CD4-positive, alpha-beta T cell treated with Interleukin-15 for 1 hour (primary cell): Measurements from ENCODE around the gene SUSD5.
A peak's percentile ranks its signal among the peaks of the same experiment; 100 is the strongest.
"Not testable (repeated sequence)": the region's sequence is repeated elsewhere in the genome, so short reads cannot be mapped to it uniquely, and the experiment has no call there.

Experiments used
- DNase-seq: peaks from one replicate; pipeline ENCODE4 v3.0.0-alpha.2; 2020

Gene SUSD5

DNA sequence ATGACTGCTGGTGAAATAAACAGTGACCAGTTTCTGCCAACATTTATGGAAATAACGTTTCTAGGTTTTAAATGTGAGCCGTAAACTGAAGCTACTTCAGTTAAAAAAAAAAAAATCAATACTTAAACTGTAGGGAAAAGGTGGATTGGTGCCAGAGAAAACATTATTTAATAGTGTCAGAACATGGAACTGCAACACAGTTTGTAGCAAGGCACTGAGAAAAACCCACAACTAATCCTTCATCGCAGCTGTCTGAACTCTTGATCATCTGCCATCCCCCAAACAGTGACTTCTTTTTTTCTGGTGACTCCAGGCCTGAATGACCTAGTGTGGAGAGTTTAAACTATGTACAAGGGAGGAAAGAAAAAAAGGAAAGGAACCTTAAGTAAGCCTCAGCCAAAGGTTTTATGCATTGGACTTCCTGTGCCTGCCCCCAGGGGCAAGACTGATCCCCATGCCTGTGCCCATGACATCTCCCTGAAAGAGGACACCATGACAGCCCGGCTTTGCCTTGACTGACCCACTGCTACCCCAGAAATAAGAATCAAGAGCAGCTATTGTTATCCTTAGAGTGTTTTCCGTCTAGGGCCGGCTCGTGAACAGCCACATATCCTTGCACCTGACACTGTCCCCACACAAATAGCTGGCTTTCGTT, 71.7 kb downstream of the SUSD5 start:
- no peak for DNase-seq

DNA sequence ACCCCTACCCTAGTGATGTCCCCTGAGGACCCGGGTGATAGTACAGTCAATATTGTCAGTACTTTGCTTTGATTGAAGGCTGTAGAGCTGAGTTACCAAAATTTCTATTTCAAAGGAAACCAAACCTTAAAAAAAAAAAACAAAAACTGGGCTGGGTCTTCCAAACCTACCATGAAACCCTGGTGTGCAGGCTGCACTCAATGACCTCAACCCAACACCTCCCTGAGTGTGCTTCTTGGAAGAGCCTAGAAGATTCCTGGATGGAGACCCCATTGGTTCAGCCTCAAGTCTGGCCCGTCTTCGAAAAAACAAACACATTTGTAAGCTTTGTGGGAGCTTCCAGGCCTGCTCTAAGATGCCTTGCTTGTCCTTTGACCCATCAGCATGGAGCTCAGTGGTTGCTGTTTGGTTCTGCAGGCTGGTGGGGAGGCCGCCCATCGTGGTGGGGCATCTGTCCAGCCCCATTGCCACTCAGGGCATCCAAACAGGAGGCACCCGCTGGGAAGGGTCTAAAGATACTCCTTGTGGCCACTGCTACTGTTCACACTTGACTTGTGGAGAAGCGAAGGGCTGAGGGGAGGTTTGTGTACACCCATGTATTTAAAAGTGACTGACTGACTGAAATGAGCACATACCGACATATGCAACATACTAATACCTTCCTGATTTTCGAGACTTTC, 72.6 kb downstream of the SUSD5 start:
- DNase-seq: no peak

DNA sequence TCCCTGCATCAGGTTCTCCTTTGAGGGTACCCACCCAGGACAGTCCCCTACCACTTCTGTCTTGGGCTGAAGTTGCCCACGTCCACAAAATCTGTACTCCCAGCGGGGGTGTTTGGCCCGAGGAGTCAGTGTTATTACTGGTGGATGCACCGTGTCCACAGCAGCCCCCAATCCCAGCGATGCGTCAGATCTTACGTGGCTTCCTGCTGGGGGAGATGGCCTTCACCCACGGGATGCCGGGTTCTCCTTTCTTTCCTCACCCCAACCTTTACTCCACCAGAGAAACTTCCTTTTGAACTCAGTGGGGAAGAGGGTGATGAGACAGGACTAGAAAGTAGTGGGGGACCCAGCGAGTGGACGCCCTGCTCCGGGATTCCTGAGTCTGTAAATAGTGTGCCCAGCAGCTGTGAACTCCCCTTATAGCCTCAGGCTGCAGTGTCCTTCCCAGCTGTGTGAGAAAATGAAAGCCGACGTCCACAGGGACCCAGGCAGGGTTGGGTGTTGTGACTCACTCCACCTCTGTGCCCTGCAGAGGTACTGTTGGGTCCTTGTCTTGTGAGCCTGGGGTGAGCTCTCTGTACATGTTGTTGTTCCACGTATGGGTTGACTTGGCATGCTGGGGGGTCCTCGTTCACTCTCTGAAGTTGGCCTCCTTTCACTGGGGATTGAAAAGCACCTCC, 73.2 kb downstream of the SUSD5 start:
- DNase-seq: no peak

DNA sequence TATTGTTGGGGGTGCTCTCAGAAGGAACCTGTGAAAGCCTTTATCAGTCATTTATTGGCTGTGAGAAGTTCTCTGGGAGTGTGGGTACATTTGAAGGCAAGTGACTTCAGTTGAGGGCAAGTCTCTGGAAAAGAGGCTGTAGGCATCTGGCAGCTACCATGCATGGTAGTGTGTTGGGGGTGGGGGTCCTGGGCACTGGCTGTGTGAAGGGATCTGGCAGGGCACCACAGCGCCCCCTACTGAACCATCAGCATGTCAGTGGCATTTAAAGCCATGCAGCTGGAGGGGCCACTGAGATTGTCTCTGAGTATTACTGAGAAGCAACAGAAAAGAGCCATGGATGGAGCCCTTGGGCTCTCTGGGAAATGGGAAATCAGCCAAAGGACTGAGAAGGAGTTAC, 74.2 kb downstream of the SUSD5 start:
- DNase-seq: no peak

DNA sequence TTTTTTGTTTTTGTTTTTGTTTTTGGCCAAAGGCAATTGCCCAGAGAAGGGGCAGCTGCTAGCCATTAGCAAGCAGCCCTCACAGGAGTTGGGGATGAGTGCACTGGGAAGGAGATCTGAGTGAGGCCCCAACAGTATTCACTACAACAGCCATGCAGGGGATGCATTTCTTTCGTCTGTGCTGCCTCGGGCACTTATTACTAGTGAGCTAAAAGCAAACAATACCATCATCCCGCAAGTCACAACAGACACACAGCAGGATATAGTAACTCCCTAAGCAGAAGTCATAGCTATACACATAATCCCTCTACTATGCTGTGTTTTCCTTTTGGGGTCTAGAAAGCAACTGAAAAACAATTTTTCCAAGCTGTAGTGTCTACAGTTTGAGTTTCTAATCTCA, 77.6 kb downstream of the SUSD5 start:
- no peak for DNase-seq

GRCh38 chr3:33139996-33140395, 78.6 kb downstream of the SUSD5 start:
- DNase-seq: no peak

GRCh38 chr3:33139006-33139623, 79.5 kb downstream of the SUSD5 start:
- not testable (repeated sequence) for DNase-seq

DNA sequence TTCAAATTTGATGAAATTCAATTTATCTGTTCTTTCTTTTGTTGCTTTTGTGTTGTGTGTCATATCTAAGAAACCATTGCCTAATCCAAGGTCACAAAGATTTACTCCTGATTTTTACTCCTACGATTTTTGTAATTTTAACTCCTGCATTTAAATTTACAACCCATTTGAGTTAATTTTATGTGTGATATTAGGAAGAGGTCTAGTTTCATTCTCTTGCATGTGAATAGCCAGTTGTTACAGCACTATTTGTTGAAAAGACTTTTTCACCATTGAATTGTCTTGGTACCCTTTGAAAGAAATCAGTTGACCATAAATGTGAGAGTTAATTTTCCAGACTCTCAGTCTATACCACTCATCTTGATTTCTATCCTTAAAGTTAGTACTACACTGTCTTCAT, 80.9 kb downstream of the SUSD5 start:
- DNase-seq: no peak

DNA sequence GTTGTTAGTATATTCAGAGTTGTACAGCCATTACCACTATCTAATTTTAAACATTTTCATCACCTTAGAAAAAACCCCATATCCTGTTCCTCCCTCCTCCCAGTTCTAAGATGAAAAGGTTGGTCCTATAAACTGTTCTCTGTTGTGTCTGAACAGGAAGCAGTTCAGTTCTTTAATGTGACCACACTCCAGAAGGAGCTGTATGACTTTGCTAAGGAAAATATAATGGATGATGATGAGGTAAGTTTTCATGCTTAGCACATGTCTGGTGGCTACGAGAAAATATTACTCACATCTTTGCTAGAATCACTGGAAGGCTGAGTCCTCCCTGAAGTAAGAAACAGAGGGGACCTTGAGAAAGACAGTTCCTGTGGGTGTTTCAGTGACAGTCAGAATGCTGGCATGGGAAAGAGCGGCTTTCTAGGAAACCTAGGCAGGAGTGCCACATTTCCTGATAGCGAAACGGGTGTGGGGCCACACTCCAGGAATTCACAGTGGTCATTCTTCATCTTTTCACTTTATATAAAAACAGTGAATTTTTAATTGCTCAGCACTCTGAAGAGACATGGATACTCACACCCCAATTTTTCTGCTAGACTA, 84.5 kb downstream of the SUSD5 start:
- no peak for DNase-seq

DNA sequence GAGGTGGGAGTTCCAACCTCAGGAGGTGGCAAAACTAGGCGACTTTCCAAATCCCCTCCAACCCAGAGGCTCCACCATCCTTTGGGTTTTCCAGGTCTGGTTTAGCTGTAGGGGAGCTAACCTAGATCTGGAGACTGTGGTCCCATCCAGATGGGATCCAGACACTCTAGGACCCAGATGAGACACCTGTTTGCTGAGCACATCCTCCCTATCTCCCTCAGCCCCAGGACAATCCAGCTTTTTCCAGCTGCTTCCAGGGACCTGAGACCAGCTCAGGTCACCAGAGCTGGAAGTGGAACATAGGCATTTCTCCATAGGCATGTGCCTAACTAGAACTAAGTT, 86.6 kb downstream of the SUSD5 start:
- no peak for DNase-seq

DNA sequence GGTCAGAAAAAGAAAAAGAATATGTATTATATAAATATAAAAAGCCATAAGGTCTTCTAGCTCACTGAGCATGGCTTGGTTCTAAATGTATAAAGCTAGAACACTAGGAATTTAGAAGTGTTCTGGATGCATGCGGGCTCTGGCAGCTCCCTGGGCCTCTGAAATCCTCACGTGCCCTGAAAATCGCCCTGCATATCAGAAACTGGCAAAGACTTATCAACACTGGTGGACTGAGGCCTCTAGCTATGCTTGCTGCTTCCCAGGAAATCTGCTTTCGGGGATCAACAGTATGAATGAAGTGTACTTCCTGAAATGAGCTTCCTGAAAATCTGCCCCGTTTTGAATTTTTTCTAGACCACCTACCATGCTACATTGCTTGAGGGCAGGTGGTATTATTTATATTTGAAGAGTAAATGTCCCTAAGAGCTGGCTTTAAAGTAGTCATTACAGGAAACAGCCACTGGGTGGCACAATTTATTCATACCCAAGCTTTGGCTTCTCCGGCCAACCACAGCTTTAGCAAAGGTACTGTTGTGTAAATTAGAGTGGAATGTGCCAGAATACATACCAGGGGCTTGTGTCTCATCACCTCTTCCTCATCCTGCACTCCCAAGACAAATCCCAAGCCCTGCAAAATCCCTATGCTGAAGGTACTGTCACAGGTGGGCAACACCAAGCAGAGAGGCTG, 87.1 kb downstream of the SUSD5 start:
- DNase-seq: no peak

- DNase-seq: no peak
Observed at GRCh38 chr3:33130144-33130543, 88.5 kb downstream of the SUSD5 start.

GRCh38 chr3:33128706-33129105, 89.9 kb downstream of the SUSD5 start:
- DNase-seq: no peak

- DNase-seq: no peak
Observed at GRCh38 chr3:33125840-33126239, 92.8 kb downstream of the SUSD5 start.

- DNase-seq: no peak
Observed at GRCh38 chr3:33124638-33125037, 94.0 kb downstream of the SUSD5 start.

GRCh38 chr3:33122991-33123390, 95.6 kb downstream of the SUSD5 start:
- DNase-seq: no peak

- DNase-seq: no peak
Observed at GRCh38 chr3:33119891-33120290, 98.7 kb downstream of the SUSD5 start.

DNA sequence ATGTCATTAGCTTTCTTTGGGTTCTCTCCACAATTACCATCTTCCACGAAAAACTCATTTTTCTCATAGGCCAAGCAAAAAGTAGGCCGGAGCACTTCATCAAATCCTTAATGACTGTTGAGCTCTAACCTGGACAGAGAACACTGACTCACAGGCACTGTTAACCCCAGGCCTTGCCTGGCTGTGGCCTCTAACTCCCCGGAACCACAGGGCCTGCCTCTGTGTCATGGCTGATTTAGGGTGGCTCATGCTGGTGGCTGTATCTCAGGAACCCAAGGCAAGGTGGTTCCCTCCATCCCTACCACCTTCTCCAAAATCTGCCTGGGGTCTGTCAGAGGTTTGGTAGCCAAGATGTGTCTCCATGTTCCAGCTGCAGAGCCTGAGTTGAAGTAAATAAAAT, 101.1 kb downstream of the SUSD5 start:
- DNase-seq: no peak

GRCh38 chr3:33115024-33115768, 103.4 kb downstream of the SUSD5 start:
- DNase-seq: peak; percentile 73

DNA sequence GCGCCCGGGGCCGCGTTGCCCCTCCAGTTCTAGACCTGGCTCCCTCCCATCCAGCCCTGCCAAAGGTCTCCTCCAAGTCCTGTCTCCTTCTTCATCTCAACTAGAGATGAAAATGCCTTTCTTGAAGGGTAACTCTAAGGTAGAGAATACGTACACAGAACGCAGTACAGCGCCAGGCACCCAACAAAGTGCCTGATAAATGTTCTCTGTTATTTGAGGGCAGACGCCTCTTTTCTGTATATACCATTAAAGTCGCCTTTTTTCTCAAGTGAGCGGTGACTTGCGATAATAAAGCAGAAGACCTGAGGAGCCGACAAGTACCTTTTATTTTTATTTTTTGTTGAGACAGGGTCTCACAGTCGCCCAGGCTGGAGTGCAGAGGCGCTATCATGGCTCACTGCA, 104.0 kb downstream of the SUSD5 start:
- no peak for DNase-seq

DNA sequence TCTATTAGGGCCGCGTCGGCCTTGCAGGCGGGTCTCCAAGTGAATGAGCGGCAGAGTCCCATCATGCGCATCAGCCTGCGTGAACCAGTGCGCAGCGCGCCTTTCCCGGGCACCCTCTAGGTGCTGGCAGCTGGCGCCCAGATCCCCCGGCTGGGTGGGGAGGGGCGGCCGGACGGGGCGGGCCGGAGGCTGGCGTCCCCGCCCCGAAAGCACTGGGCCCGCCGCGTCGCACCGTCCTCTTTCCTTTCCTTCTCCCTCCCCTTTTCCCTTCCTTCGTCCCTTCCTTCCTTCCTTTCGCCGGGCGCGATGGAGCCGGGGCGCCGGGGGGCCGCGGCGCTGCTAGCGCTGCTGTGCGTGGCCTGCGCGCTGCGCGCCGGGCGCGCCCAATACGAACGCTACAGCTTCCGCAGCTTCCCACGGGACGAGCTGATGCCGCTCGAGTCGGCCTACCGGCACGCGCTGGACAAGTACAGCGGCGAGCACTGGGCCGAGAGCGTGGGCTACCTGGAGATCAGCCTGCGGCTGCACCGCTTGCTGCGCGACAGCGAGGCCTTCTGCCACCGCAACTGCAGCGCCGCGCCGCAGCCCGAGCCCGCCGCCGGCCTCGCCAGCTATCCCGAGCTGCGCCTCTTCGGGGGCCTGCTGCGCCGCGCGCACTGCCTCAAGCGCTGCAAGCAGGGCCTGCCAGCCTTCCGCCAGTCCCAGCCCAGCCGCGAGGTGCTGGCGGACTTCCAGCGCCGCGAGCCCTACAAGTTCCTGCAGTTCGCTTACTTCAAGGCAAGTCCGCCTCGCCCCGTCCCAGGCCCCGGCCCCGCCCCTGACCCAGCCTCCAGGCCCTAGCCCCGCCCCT, 104.6 kb downstream of the SUSD5 start, which contains the start of gene CRTAP:
Gene CRTAP (plus strand): TSS at position 243 of the 850 bp plus-strand sequence. CDS start 64 bp downstream, at position 307.
- peak; percentile 91 for DNase-seq
